Stimulated activated CD4-positive, alpha-beta T cell treated with anti-CD3 and anti-CD28 coated beads, Interleukin-4, amount 100 ng/mL, for 1 hour (primary cell): Measurements from ENCODE around the gene CTNNA1.
A peak's percentile ranks its signal among the peaks of the same experiment; 100 is the strongest.
"Not testable (repeated sequence)": the region's sequence is repeated elsewhere in the genome, so short reads cannot be mapped to it uniquely, and the experiment has no call there.

Experiments used
- DNase-seq: peaks from one replicate; pipeline ENCODE4 v3.0.0-alpha.2; 2020

Gene CTNNA1

GRCh38 chr5:138725818-138726416, 27.3 kb upstream of the CTNNA1 start:
- no peak for DNase-seq

- no peak for DNase-seq
Measured at GRCh38 chr5:138726848-138727247, 26.4 kb upstream of the CTNNA1 start.

GRCh38 chr5:138730496-138730895, 22.7 kb upstream of the CTNNA1 start:
- not testable (repeated sequence) for DNase-seq

GRCh38 chr5:138732466-138732865, 20.8 kb upstream of the CTNNA1 start:
- no peak for DNase-seq

- DNase-seq: no peak
Measured at GRCh38 chr5:138732933-138733332, 20.3 kb upstream of the CTNNA1 start.

GRCh38 chr5:138733509-138733908, 19.7 kb upstream of the CTNNA1 start:
- DNase-seq: no peak

- no peak for DNase-seq
Measured at GRCh38 chr5:138736293-138736692, 16.9 kb upstream of the CTNNA1 start.

- DNase-seq: no peak
Measured at GRCh38 chr5:138737494-138738265, 15.5 kb upstream of the CTNNA1 start.

- DNase-seq: no peak
Measured at GRCh38 chr5:138738399-138738798, 14.8 kb upstream of the CTNNA1 start.

- no peak for DNase-seq
Measured at GRCh38 chr5:138739938-138740337, 13.3 kb upstream of the CTNNA1 start.

- DNase-seq: no peak
Measured at GRCh38 chr5:138743484-138743883, 9.7 kb upstream of the CTNNA1 start.

GRCh38 chr5:138745268-138745667, 8.0 kb upstream of the CTNNA1 start:
- DNase-seq: no peak

- no peak for DNase-seq
Measured at GRCh38 chr5:138748630-138749081, 4.6 kb upstream of the CTNNA1 start.

- not testable (repeated sequence) for DNase-seq
Measured at GRCh38 chr5:138751344-138751743, 1.9 kb upstream of the CTNNA1 start.

- no peak for DNase-seq
Measured at GRCh38 chr5:138752341-138752950, 779 bp upstream of the CTNNA1 start.

GRCh38 chr5:138753794-138754698, 821 bp downstream of the CTNNA1 start:
- DNase-seq: peak; percentile 58

GRCh38 chr5:138754699-138755057, 1.5 kb downstream of the CTNNA1 start:
- DNase-seq: no peak

GRCh38 chr5:138755084-138755748, 2.0 kb downstream of the CTNNA1 start:
- no peak for DNase-seq

- DNase-seq: no peak
Measured at GRCh38 chr5:138757061-138757776, 4.0 kb downstream of the CTNNA1 start.

GRCh38 chr5:138760448-138761110, 7.4 kb downstream of the CTNNA1 start:
- DNase-seq: no peak

- not testable (repeated sequence) for DNase-seq
Measured at GRCh38 chr5:138761115-138761514, 7.9 kb downstream of the CTNNA1 start.
